ENCODE measurements around the gene CD4.

CD4 gene

GRCh38 chr12:6778574-6779550 is 10.5 kb upstream of the CD4 start:
- DNase-seq: peak; percentile 69 to 78

GRCh38 chr12:6779708-6780432 is 9.5 kb upstream of the CD4 start:
- DNase-seq: no peak

GRCh38 chr12:6780573-6780972 is 8.8 kb upstream of the CD4 start:
- no peak for DNase-seq

GRCh38 chr12:6782119-6782518 is 7.2 kb upstream of the CD4 start:
- DNase-seq: no peak

GRCh38 chr12:6782850-6783566 is 6.3 kb upstream of the CD4 start:
- DNase-seq: no peak

- DNase-seq: no peak
These were observed 5.5 kb upstream of the CD4 start for GRCh38 chr12:6783828-6784227.

- no peak for DNase-seq
These were observed 5.0 kb upstream of the CD4 start for GRCh38 chr12:6784296-6784695.

GRCh38 chr12:6784761-6785160 is 4.6 kb upstream of the CD4 start:
- DNase-seq: no peak

- DNase-seq: no peak
These were observed 2.8 kb upstream of the CD4 start for GRCh38 chr12:6786416-6787094.

GRCh38 chr12:6787309-6787708 is 2.0 kb upstream of the CD4 start:
- no peak for DNase-seq

GRCh38 chr12:6790496-6791150 is 1.3 kb downstream of the CD4 start:
- DNase-seq: no peak

- DNase-seq: no peak
These were observed 2.7 kb downstream of the CD4 start for GRCh38 chr12:6791931-6792520.

- DNase-seq: no peak
These were observed 3.3 kb downstream of the CD4 start for GRCh38 chr12:6792522-6793201.

- DNase-seq: no peak
These were observed 5.8 kb downstream of the CD4 start for GRCh38 chr12:6795088-6795487.

- no peak for DNase-seq
These were observed 7.2 kb downstream of the CD4 start for GRCh38 chr12:6796576-6796975.

GRCh38 chr12:6799147-6799546 is 9.8 kb downstream of the CD4 start:
- DNase-seq: no peak

- DNase-seq: no peak
These were observed 17.8 kb downstream of the CD4 start for GRCh38 chr12:6807170-6807569.

- DNase-seq: no peak
These were observed 19.7 kb downstream of the CD4 start for GRCh38 chr12:6809056-6809455.

GRCh38 chr12:6810758-6811157 is 21.4 kb downstream of the CD4 start:
- no peak for DNase-seq

GRCh38 chr12:6813363-6813762 is 24.0 kb downstream of the CD4 start:
- no peak for DNase-seq

GRCh38 chr12:6816598-6816997 is 27.3 kb downstream of the CD4 start:
- no peak for DNase-seq

Data from SHP77 (cell line).